Heart right ventricle (tissue), 16 donors: ENCODE results near the gene OS9. TPM values are rescaled to one million over a fixed set of nuclear protein-coding genes. Genes with fewer than 3 reads are reported as not detected.

Experiments used
- ATAC-seq, 8 donors: fragments of 200-7000 bp; cut with Tn5 transposase; one replicate each; pipeline ENCODE4 v1.9.1; 2020; ENCODE audit warnings: mild to moderate bottlenecking in 8 of 8, moderate library complexity in 8 of 8, moderate number of reproducible peaks in 1 of 8
- DNase-seq, 2 donors: peaks; one replicate each; pipeline ENCODE4 v3.0.0-alpha.2; 2020
- H3K27ac ChIP-seq, 10 donors: fragments of 200-600 bp; sonication (generic) in 2 of 10; one replicate each; pipeline versions ENCODE4 v1.5.0 to v1.8.0; 2020 to 2022; ENCODE audit warnings: mild to moderate bottlenecking in 3 of 10
- H3K27me3 ChIP-seq, 7 donors: fragments of 200-600 bp; one replicate each; pipeline ENCODE4 v1.8.0; 2021 to 2022; ENCODE audit warnings: mild to moderate bottlenecking in 2 of 7
- H3K36me3 ChIP-seq, 9 donors: fragments of 200-600 bp; sonication (generic) in 1 of 9; one replicate each; pipeline versions ENCODE4 v1.5.0 to v1.8.0; 2020 to 2022; ENCODE audit warnings: mild to moderate bottlenecking in 2 of 9
- H3K4me1 ChIP-seq, 9 donors: fragments of 200-600 bp; sonication (generic) in 1 of 9; one replicate each; pipeline versions ENCODE4 v1.5.0 to v1.8.0; 2020 to 2022; ENCODE audit warnings: mild to moderate bottlenecking in 4 of 9
- H3K4me3 ChIP-seq, 10 donors: fragments of 200-600 bp; sonication (generic) in 2 of 10; one replicate each; pipeline versions ENCODE4 v1.5.0 to v1.8.0; 2020 to 2022; ENCODE audit warnings: mild to moderate bottlenecking in 7 of 10, moderate library complexity in 2 of 10
- H3K9me3 ChIP-seq, 11 donors: fragments of 200-600 bp in 10 of 11; sonication (generic) in 2 of 11; one replicate each; pipeline versions ENCODE4 v1.5.0 to v1.8.0; 2013 to 2022; ENCODE audit warnings: mild to moderate bottlenecking in 2 of 11, control low read depth in 1 of 11, moderate library complexity in 1 of 11
- WGBS, 2 donors: extraction: QIAGEN DNeasy Blood & Tissue Kit; methylation state at CpG; one replicate each; pipeline ENCODE4 v1.1.7; 2013; ENCODE audit warnings: inconsistent platforms in 1 of 2; 5-methylcytosine and 5-hydroxymethylcytosine counted together
- intact Hi-C, 10 donors: fragments of 100-400 bp; cut with DNase I; formaldehyde crosslinking; loops; one replicate each; pipeline versions ENCODE4 v1.11.1 to v1.14.2; 2022
- polyA plus RNA-seq, 2 donors: library from polyadenylated mRNA; stranded (reverse); fragments of 200-250 nt; gene quantifications; one replicate each; pipeline ENCODE4 v1.2.3, GENCODE V29; 2013
- total RNA-seq, 10 donors: library from RNA; stranded (reverse); fragmentation: NEBNext Ultra II Directional in 3 of 10; extraction: Animal tissue kit (Norgen Biotek cat#: 25700) in 3 of 10; gene quantifications; one replicate each; pipeline versions ENCODE4 v1.2.1 to v1.2.4, GENCODE V29; 2021 to 2023
- TF ChIP-seq, protein P1 (sequence below), 9 donors: fragments of 200-600 bp; sonication (generic) in 2 of 9; IDR thresholded peaks; one replicate each; pipeline versions ENCODE4 v1.5.0 to v1.8.0; 2021 to 2022; ENCODE audit warnings: antibody characterized with exemption in 9 of 9, mild to moderate bottlenecking in 5 of 9, moderate library complexity in 1 of 9
- donor health status: Arrhythmogenic right ventricular cardiomyopathy.
- donor health status: ischemic (EF 13 %, LVEDD 7.1; RV severe dilation, severe dysfunction).
- donor health status: healthy with polysubstance abuse.
- donor health status: DM: no; HTN: yes; CAD: no.
- donor health status: DM: no; HTN: no; CAD: no.
- donor health status: ischemic (EF 25% LVEDD 6.9; RV normal size, moderate dysfunction).
- donor health status: ischemic (EF 25% LVEDD 5.7; RV mildly dilated, moderate dysfunction).
- donor health status: healthy.
- donor health status: DM: yes; HTN: yes; CAD: no.
- donor health status: Ischemic cardiomyopathy.
- donor health status: ischemic (EF 35%, LVEDD 5.7; RV mildly dilated, moderate dysfunction).
- donor health status: nonischemic (EF 11% LVEDD 7.7; RV severe dilation, severe dysfunction).
- donor health status: DM: yes; HTN: yes; CAD: no.
- donor health status: PGD.
- donor health status: ischemic (EF 29% LVEDD 5.4; RV normal size, mild dysfunction).
- donor health status: nonischemic (EF 23%, LVEDD 6.1; RV moderate dilation, normal function).

The OS9 gene
- total and polyA plus RNA-seq, 12 donors = 84.9 to 181 (median 113) TPM

DNA sequence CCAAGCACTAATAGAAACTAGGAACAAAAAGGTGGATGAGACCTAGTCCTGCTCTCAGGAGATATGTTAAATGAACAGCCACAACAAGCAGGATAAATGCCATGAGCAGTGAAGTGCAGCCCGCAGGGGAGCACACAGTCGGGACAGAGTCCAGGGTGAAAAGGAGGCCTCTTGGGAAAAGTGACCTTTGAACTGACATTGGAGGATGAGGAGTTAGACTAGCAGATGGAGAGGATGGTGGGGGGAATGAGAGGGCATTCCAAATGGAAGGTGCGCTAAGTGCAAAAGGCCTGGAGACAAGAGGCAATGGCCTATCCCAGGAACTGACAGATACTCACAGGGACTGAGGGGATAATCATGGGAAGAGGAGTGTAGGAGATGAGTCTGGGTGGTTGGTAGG, 4.5 kb downstream of the OS9 start:
- DNase-seq (no peak), ATAC-seq (no peak)
- H3K36me3 ChIP-seq = peaks cover 0 to 78% (median 13%) of the 10 kb centered on the region in 9 donors
- H3K27ac ChIP-seq = no peak overlapping the region
- H3K9me3 ChIP-seq = peaks cover 0 to 5% (median 0%) of the 10 kb centered on the region in 11 donors
- 93 to 94% methylated on average over 3 of the region's 3 CpGs for WGBS, 2 donors
- H3K4me3 ChIP-seq = no peak overlapping the region
- TF ChIP-seq, protein P1, sequence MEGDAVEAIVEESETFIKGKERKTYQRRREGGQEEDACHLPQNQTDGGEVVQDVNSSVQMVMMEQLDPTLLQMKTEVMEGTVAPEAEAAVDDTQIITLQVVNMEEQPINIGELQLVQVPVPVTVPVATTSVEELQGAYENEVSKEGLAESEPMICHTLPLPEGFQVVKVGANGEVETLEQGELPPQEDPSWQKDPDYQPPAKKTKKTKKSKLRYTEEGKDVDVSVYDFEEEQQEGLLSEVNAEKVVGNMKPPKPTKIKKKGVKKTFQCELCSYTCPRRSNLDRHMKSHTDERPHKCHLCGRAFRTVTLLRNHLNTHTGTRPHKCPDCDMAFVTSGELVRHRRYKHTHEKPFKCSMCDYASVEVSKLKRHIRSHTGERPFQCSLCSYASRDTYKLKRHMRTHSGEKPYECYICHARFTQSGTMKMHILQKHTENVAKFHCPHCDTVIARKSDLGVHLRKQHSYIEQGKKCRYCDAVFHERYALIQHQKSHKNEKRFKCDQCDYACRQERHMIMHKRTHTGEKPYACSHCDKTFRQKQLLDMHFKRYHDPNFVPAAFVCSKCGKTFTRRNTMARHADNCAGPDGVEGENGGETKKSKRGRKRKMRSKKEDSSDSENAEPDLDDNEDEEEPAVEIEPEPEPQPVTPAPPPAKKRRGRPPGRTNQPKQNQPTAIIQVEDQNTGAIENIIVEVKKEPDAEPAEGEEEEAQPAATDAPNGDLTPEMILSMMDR (IDR thresholded peaks at IDR 0.05) = no peak
- peaks cover 0 to 18% (median 9%) of the 10 kb centered on the region in 9 donors for H3K4me1 ChIP-seq
- no peaks in the 10 kb centered on the region for H3K27me3 ChIP-seq
- intact Hi-C loops = no loop called here

DNA sequence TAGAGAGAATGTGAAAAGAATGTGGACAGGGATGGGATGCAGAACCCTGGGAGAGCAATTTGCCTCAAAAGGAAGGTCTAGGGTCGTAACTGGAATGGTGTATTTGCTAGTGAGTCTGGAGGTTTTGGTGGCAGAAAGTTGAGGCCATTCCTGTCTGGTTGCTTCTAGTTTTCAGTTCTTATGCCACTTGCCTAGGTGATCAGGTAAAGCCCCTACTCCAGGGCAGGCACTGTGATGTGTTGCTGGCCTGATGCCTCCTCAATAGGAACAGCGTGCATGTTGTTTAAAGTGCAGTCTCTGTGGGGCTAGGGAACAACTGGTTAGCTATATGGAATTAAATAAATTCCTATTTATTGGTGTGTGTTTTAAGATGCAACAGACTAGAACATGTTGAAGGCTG, 6.4 kb downstream of the OS9 start:
- no peak for DNase-seq
- peaks cover 0 to 97% (median 27%) of the 10 kb centered on the region in 9 donors for H3K36me3 ChIP-seq

DNA sequence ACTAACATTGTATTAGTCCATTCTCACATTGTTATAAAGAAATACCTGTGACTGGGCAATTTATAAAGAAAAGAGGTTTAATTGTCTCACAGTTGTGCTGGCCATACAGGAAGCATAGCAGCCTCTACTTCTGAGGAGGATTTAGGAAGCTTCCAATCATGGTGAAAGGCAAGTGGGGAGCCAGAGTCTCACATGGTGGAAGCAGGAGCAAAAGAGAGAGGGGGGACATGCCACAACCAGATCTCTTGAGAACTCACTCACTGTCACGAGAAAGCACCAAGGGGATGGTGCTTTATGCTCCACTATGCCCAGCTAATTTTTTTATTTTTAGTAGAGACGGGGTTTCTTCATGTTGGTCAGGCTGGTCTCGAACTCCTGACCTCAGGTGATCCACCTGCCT, 13.3 kb downstream of the OS9 start:
- Histone ChIP-seq H3K9me3 (peaks cover 0 to 20% (median 6%) of the 10 kb centered on the region in 11 donors), H3K4me1 (no peaks in the 10 kb centered on the region), H3K4me3 (no peak overlapping the region), H3K36me3 (peaks cover 0 to 98% (median 16%) of the 10 kb centered on the region in 9 donors), H3K27me3 (no peaks in the 10 kb centered on the region), H3K27ac (no peak overlapping the region)
- intact Hi-C loops = no loop called here
- TF ChIP-seq, protein P1 (IDR thresholded peaks at IDR 0.05) = no peak
- ATAC-seq (no peak), DNase-seq (no peak)
- 93 to 95% methylated on average over 3 of the region's 3 CpGs for WGBS, 2 donors

More for the DNA sequence above, 6.4 kb downstream of the OS9 start:
- 94 to 97% methylated on average over 2 of the region's 2 CpGs for WGBS, 2 donors
- intact Hi-C loops = no loop called here
- peaks cover 0 to 6% (median under 1%) of the 10 kb centered on the region in 9 donors for H3K4me1 ChIP-seq
- TF ChIP-seq, protein P1 (IDR thresholded peaks at IDR 0.05) = no peak
- H3K9me3 ChIP-seq = peaks cover 0 to 16% (median 6%) of the 10 kb centered on the region in 11 donors
- ATAC-seq = no peak
- H3K27ac ChIP-seq = no peak overlapping the region
- H3K27me3 ChIP-seq = no peaks in the 10 kb centered on the region
- no peak overlapping the region for H3K4me3 ChIP-seq

DNA sequence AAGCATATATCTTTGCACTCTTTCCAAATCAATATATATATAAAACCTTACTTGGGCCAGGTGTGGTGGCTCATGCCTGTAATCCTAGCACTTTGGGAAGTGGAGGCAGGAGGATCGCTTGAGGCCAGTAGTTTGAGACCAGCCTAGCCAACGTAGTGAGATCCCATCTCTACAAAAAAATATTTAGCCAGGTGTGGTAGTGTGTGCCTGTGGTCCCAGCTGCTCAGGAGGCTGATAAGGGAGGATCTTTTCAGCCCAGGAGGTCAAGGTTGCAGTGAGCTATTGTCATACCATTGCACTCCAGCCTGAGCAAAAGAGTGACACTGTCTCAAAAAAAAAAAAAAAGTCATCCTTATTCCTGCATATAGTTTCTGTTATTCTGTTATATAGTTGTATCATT, 14.4 kb downstream of the OS9 start:
- H3K36me3 ChIP-seq = peaks cover 0 to 97% (median 14%) of the 10 kb centered on the region in 9 donors
- TF ChIP-seq, protein P1 (IDR thresholded peaks at IDR 0.05) = no peak
- 96 to 98% methylated on average over 2 of the region's 2 CpGs for WGBS, 2 donors
- no peaks in the 10 kb centered on the region for H3K4me1 ChIP-seq
- peaks cover 0 to 16% (median 6%) of the 10 kb centered on the region in 11 donors for H3K9me3 ChIP-seq
- H3K27me3 ChIP-seq = no peaks in the 10 kb centered on the region
- no peak overlapping the region for H3K27ac ChIP-seq
- intact Hi-C loops = no loop called here
- no peak overlapping the region for H3K4me3 ChIP-seq
- ATAC-seq = no peak
- no peak for DNase-seq
